ENCODE measurements around the gene CHD1L.
A peak's percentile ranks its signal among the peaks of the same experiment; 100 is the strongest.
"Not testable (repeated sequence)": the region's sequence is repeated elsewhere in the genome, so short reads cannot be mapped to it uniquely, and the experiment has no call there.

The CHD1L gene

DNA sequence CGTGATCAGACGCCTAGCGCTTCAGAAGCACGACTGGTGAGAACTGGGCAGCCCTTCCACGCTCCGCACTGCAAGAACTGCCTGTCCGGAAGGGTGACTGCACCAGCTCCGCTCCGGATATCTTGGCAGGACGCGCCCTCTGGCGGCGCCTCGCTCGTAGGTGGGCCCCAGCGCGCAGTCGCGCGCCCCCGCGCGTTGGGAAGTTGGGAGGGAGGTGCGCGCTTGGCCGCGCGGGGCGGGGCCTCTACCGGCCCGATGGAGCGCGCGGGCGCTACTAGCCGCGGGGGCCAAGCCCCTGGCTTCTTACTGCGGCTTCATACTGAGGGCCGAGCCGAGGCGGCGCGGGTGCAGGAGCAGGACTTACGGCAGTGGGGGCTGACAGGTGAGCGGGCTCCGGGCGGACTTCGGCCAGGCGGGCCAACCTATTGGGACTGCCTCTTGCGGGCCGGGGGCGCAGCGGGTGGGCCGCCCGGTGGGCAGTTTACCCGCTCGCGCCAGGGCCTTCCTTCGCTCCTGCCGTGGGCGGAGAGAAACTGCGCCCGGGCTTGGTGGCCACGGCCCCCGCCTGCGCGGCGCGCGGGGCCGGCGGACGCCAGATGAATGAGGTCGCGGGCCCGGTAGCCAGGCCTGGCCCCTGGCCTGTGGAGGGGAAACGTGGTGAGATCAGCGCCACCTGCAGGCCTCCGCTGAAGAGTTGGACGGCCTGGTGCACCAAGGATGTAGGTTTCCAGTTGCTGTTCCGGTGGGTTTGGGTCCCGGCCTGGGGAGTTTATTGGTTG lies at the start of gene CHD1L:
CHD1L (plus strand) TSS at position 236 of the 779 bp plus-strand sequence; CDS start at position 256, 20 bp downstream.
- FAIRE-seq (no peak), DNase-seq (ENCODE audit: low spot score) (peak; percentile 87)

DNA sequence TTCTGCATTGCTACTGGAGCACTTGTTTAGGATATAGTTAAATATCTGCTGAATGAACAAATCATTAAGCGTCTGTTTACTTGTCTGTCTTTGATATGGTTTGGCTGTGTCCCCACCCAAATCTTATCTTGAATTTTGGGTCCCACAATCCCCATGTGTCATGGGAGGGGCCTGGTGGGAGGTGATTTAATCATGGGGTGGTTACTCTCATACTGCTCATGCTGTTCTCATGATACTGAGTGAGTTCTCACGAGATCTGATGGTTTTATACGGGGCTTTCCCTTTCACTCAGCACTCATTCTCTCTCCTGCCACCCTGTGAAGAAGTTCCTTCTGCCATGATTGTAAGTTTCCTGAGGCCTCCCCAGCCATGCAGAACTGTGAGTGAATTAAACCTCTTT lies 45.2 kb upstream of the CHD1L start:
- not testable (repeated sequence) for DNase-seq (ENCODE audit: low spot score); FAIRE-seq

DNA sequence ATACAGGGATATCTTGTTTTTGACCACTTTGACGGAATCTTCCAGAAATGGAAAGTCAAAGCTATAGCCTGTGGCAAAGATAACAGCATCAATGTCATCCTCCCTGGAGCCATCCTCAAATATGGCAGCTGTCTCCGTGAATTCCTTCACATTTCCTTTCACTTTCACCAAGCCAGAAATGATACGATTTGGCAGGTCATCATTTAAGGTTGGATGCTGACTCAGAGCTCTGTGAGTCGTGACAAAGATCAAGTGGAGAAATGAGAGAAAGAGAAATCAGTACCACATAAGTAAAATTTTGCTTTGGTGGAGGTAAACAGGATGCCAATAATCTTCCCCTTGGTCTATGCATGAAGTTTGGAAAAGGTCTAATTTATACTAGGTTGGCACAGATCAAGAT lies 41.2 kb upstream of the CHD1L start:
- no peak for DNase-seq (ENCODE audit: low spot score)
- no peak for FAIRE-seq

DNA sequence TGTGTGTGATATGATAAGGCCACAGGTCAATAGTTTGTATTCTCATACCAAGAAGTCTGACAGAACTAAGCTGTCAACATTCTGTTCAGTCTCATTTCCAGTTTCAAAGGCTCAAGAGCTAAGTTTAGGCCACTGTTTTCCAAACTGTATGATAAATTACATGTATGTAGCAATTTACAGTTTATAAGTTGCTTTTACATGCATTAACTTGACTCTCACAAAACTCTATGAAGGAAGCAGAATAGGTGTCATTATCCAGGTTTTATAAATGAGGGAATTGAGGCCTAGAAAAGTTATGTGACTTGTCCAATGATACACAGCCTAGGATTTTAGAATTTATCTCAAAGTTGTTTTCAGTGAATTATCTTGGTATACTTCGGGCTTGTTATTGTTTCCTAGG lies 40.7 kb upstream of the CHD1L start:
- DNase-seq (ENCODE audit: low spot score), result no peak
- no peak for FAIRE-seq

DNA sequence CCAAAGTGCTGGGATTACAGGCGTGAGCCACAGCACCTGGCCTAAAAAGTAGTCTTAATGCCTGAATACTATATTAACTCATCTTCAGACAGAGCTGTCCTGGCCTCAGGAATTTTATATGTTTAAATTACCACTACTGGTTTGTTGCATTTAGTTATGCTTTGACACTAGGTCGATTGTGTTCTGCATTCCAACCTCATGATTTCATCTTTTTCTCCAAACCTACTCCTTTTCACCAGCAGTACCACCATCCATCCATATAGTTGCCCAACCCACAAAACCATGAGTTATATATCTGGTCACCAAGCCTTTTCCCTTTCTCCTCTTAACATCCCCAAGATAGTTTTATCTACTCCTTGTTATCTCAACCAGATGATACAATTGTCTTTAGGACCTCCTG lies 39.9 kb upstream of the CHD1L start:
- no peak for FAIRE-seq
- DNase-seq (ENCODE audit: low spot score), result peak; percentile 49

DNA sequence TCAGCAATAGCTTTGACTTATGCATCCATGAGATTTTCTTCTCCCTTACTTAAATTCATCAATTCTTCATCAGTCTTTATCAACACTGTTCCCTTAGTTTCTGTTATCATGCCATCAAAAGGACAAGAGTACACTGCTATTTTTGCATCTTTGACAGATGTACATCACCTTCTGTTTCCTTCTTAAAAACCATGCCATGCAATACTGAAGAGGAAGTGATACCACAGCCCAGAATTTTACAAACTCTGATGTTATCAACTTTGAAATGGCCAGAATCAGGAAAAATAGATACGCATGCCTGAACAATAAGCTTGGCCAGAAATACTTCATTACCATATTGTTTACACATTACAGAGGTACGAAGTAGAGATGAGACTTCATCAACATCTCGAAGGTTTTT lies 38.4 kb upstream of the CHD1L start:
- no peak for DNase-seq (ENCODE audit: low spot score)

DNA sequence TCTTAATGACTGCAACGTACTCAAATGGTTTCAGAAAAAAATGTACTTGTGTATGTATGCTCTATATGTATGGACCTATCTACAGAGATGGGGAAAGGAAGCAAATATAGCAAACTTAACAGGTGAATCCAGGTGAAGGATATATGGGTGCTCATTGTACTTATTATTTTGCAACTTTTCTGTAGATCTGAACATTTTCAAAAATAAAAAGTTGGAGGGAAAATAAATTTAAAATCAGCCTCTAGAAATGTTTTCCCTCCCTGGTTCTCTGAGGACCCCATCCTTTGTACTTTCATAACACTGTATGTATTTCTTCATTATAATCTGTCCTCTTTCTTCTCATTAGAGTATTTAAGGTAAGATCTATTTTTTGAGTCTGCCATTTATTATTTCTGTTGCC lies 35.3 kb upstream of the CHD1L start:
- DNase-seq (ENCODE audit: low spot score) (no peak), FAIRE-seq (no peak)

More for the DNA sequence above, 38.4 kb upstream of the CHD1L start:
- FAIRE-seq, result no peak

DNA sequence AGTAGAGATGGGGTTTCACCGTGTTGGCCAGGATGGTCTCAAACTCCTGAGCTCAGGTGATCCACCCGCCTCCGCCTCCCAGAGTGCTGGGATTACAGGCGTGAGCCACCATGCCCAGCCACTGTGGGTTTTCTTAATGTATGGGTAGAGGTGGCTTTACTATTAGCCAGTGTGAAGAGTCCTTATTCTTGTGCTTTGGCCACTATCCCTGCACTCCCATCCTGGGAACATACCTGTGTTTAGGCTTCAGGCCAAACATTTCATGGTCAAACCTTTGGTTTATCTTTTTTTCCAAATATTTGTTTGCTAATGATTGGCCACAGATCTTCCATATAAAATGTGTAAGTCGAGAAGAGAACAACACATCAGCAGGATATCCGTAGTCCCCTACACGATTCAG lies 33.9 kb upstream of the CHD1L start:
- FAIRE-seq (no peak), DNase-seq (ENCODE audit: low spot score) (no peak)

DNA sequence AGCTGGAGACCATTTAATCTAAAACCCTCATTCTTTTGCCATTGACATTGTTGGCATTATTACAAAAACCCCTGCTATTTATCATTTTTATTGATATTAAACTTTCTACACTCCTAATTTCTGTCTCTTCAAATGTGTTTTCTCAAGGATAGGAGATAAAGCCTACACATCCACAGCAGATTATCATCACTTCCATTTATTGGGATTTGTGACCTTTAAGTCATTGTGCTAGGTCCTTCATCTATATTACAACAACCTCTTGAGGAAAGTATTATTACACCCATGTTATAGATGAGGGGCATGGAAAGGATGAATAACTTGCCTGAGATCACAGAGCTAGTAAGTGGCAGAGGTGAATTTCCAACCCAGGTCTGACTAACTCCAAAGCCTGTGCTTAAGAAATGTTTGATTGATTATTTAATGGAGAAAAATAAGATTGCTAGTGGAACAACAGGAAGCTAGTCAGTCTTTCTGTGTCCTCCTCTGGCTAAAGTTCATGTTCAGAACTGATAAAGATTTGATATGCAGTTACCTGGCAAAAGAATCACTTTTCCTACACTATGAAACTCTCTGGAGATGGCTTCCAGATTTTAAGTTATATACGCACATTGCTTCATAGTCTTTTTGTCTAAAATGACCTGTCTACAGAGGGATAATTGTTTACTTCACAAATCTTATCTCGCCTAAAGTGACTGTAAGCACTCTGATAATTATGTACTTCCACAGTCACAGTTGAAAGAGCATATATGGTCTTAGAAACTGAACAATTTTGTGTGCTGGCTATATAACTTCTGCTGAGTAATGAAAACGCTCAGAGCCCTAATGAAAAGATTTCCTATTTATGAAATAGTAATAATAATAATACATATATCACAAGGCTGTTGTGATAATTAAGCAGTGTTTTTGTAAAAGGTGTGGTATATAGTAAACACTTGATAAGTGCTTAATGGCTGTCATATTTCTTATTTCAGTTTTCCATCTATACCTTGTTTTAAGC lies 32.4 kb upstream of the CHD1L start:
- DNase-seq (ENCODE audit: low spot score), result no peak
- no peak for FAIRE-seq

DNA sequence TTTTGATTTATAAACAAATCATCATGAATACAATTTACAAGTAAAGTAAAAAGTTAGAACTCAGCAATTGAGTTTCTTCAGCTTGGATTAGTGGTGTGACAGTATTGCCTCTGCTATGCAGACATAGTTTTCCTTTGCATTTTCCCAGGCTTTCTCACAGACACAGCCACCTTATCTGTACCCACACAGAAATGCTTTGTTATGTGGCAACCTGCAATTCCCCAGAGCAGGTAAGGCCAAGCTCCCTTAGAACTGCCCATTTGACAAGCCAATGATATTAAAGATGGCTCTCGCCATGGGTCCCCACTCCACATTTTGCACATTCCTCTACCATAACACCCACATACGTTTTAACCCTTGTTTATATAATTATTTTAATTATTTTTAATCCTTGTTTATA lies 31.5 kb upstream of the CHD1L start:
- FAIRE-seq, result no peak

DNA sequence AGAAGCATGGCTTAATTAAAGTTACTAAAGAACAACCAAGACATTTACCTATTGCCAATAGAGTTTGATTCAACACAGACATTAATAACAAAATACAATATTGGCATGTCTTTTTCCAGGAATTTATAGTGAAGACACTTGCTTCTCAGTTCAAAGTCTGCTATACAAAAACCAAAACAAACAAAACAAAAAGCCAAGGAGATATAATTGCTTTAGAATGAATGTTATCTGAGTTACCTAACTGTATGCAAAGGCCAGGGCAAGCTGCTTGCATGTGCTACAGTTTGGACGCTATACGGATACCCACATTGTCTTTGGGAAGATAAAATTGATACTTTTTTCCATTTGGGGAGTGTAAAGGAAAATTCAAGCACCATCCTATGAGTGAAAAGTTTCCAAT lies 30.9 kb upstream of the CHD1L start:
- FAIRE-seq (no peak), DNase-seq (ENCODE audit: low spot score) (no peak)

More for the DNA sequence above, 31.5 kb upstream of the CHD1L start:
- DNase-seq (ENCODE audit: low spot score), result no peak

DNA sequence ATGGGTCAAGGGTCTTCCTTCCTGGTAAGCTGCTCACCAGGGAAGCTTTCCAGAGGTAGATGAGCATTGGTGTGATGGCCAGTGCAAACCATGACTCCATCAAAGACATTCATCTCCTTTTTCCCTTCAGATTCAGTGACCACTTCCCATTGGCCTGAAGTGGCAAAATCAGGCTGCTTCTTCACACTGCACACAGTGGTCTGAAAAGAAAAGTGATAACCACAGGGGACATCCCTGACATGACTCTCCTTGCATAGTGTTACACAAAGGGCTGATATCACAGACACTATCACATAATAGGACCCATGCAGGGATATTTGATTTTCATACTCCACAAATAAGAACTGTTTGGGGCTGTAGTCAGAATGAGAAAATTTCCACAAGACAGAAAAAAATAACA lies 29.2 kb upstream of the CHD1L start:
- DNase-seq (ENCODE audit: low spot score), result no peak
- FAIRE-seq, result no peak

DNA sequence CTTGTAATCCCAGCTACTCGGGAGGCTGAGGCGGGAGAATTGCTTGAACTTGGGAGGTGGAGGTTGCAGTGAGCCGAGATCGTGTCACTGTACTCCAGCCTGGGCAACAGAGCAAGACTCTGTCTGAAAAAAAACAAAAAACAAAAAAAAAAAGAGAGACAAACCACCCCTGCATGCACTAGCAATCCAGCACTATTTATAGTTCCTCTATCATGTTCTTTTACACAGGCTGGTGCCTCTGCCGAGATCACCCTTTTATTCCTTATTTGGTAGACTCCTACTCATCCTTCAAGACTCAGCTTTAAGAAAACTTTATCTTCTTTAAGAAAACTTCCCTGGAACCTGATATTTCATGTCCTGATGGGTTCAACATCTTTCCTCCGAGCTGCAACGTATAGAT lies 28.2 kb upstream of the CHD1L start:
- FAIRE-seq, result no peak
- no peak for DNase-seq (ENCODE audit: low spot score)

DNA sequence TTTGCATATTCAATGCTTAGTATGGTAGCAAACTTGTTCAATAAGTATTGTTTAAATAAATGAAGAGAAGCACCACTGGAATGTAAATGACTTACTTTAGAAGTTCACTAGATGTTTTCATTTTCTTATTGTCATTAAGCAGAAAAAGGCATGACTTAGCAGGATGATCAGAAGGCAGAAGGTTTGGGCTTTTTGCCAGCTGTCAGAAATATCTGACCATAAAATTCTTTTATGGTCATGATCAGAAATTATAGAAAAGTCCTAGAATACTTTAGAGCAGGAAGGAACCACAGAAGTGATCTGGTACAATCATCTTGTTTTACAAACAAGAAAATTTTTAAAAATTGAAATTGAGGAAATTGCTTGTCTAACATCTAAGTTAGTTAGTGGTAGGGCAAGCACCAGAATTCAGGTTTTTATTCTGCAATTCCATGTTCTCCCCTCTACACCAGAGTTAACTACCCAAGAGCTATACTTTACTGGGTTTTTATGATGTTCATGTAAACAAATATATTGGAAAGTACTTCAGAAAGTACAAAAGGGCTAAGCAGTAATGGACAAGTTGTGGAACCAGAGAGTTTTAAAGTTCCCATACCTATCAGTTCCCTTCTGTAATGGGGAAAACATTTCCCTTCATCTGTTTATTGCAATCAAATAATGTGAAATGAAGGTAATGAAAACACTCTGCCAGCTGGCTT lies 27.5 kb upstream of the CHD1L start:
- FAIRE-seq (no peak), DNase-seq (ENCODE audit: low spot score) (no peak)

DNA sequence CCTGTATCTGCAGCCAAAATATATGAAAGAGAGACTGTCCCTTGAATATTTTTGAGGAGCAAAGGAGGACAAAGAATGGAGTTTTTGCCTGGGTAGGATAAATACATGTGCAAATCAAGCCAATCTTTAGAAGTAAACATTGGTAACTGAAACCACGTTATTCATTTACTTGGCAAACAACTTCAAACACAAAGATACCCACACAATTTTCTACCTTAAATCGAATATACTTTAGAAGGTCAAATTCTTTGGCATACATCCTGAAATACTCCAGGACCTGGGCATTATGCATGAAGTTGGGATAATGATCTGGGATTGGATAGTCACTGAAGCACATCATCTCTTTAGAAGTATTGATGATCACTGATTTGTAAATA lies 27.0 kb upstream of the CHD1L start:
- no peak for FAIRE-seq
- DNase-seq (ENCODE audit: low spot score), result no peak

DNA sequence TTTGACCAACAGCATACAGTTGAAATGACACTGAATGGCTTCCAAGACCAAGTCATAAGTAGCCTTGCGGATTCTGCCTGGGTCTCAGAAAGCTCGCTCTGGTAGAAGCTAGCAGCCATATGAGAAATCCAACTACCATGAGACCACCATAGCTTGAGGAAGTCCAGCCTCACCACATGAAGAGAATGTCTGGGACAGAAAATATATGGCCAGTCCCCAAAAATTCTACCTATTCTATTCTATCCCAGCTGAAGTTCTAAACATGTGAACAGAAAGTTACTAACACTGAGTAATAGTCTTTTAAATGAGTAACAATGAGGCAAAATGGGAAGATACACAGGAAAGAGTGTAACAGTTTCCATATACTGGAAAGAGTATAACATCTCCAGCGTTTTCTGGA lies 26.4 kb upstream of the CHD1L start:
- DNase-seq (ENCODE audit: low spot score) (no peak), FAIRE-seq (no peak)

DNA sequence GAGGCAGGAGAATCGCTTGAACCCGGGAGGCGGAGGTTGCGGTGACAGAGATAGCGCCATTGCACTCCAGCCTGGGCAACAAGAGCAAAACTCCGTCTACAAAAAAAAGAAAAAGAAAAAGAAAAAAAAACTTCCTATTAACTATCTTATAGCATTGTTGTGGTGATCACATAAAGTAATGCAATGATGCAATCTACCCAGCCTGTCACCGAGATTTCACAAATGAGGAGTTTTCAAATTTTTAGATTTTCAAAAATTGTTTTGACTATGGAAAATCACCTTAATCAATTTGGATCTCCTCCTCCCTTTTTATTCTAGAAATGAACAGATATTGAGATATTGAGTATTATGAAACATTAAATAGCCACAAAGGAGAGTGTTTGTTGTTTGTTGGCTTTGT lies 25.3 kb upstream of the CHD1L start:
- DNase-seq (ENCODE audit: low spot score) (no peak), FAIRE-seq (no peak)

DNA sequence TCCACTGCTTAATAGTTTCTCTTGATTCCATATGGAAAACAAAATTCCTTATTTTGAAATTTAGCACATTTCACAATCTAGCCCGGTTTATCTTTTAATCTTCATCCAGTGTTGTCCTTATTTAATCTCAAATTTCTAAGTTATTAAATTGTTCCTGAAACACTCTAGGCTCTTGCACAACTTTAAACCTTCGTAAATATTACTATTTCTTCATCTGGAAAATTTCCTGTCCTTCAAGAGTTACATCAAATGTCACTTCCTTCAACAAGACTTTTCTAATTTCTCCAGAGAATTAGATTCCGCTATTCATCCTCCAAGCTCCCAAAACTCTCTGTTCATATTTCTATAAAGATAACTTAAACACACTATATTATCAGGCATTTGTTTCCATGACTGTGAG lies 23.9 kb upstream of the CHD1L start:
- FAIRE-seq (no peak), DNase-seq (ENCODE audit: low spot score) (no peak)

DNA sequence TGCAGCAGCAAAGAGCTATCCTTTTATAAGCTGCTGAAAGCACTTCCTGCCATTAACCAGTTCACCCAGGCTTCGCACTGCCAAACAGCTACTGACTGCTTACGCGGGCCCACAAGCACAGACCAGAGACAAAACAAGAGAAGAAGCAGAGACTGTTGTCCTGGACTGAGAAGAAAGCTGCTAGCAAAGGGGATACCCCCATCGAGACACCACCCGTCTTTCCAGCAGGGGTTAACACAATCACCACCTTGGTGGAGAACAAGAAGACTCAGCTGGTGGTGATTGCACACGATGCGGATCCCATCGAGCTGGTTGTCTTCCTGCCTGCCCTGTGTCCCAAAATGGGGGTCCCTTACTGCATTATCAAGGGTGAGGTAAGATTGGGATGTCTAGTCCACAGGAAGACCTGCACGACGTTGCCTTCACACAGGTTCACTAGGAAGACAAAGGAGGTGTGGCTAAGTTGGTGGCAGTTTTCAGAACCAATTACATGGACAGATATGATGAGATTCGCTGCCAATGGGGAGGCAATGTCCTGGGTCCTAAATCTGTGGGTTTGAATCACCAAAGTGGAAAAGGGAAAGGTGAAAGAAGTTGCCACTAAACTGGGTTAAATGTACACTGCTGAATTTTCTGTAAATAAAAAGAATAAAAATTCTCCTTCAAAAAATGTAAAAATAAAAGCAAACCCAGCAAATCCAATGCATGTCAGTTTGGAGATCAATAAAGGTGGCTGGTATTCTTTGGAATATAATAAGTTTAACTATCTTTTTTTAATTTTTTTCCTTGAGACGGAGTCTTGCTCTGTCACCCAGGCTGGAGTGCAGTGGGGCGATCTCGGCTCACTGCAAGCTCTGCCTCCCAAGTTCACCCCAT lies 18.5 kb upstream of the CHD1L start:
- no peak for DNase-seq (ENCODE audit: low spot score)
- no peak for FAIRE-seq

DNA sequence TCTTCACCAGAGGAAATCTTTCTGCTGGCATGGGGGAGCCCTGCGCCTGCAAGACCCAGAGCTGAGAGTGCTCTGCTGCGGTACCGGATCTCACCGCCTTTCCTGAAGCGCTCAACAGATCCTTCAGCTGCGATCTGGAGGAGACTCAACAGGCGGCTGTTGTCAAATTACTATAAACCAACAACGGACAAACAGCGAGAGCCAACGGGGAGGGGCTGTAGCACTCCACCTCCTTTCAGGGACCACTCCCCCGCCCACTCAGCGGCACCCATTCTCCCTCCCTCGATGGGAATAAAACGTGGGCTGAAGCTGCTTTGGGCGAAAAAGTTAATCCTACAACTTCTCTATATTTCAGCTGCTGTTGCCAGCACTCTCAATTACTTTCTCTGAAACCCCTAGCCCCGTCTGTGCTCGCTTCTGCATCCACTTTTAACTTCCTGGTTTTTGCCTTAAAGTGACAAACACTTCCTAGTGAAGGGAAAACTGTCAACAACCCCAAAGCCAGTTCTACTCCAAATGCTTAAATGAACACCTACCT lies 17.2 kb upstream of the CHD1L start, which contains the start of gene FMO5:
FMO5 (minus strand) TSS at position 147 of the 538 bp plus-strand sequence. CDS start 310 bp downstream, outside the sequence.
- no peak for FAIRE-seq
- DNase-seq (ENCODE audit: low spot score), result no peak
